ENCODE measurements around the gene VDAC1. TPM values are rescaled to one million over a fixed set of nuclear protein-coding genes. Genes with fewer than 3 reads are reported as not detected.
"Not testable (repeated sequence)": the region's sequence is repeated elsewhere in the genome, so short reads cannot be mapped to it uniquely, and the experiment has no call there.

The VDAC1 gene
- polyA plus RNA-seq, 6 donors from 2014 or later: 76.4 to 88.7 (median 79.2) TPM

- no peaks in the 10 kb centered on the region for H3K27me3 Mint-ChIP-seq
- no peaks in the 10 kb centered on the region for H3K9me3 Mint-ChIP-seq
- H3K4me3 Mint-ChIP-seq: peak overlapping the region in 1 of 8 donors; percentile 23
- H3K27ac Mint-ChIP-seq: peak overlapping the region in 3 of 6 donors; percentile 42 to 91 (median 64)
- peaks cover 7 to 13% of the 10 kb centered on the region in 2 donors for H3K36me3 Mint-ChIP-seq
- ATAC-seq (ENCODE audit: low read depth in 2 of 2) (no peak), DNase-seq (no peak)
- H3K4me1 Mint-ChIP-seq: peaks cover 4 to 12% (median 7%) of the 10 kb centered on the region in 3 donors
Observed at GRCh38 chr5:133985540-133986180, 19.1 kb downstream of the VDAC1 start.

DNA sequence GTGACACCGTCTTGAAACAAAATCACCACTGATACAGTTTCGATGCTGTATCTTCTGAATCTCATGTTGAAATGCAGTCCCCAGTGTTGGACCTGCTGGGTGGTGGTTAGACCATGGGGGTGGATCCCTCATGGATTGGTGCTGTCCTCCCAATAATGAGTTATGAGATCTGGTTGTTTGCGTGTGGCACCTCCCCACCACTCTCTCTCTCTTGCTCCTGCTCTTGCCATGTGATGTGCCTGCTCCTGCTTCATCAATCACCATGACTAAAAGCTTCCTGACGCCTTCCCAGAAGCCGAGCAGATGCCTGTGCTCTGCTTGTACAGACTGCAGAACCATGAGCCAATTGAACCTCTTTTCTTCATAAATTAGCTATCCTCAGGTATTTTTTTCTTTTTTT, 21.1 kb downstream of the VDAC1 start:
- no peak for DNase-seq
- Mint-ChIP-seq H3K27me3 (no peaks in the 10 kb centered on the region), H3K4me3 (peak overlapping the region in 1 of 8 donors; percentile 29), H3K4me1 (peaks cover 8 to 16% (median 12%) of the 10 kb centered on the region in 3 donors), H3K9me3 (no peaks in the 10 kb centered on the region), H3K36me3 (peaks cover under 1 to 8% of the 10 kb centered on the region in 2 donors), H3K27ac (peak overlapping the region in 1 of 6 donors; percentile 92)
- no peak for ATAC-seq (ENCODE audit: low read depth in 2 of 2)

DNA sequence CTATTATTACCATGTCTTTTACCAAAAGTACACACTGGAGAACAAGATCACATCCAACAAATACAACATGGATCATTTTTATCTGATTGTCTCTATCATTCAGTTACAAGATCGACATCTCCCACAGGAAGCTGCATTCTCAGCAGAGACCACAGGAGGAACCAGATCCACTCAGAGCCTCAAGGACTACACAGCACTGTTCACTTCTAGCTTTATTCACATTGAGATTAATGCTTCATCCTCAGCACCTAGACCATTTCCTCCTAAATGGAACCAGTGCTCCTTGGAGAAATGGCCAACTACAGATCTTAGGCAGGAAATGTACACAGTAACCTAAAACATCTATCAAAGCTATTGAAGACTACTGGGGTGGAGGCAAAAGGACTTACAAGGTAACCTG, 23.1 kb downstream of the VDAC1 start:
- Mint-ChIP-seq H3K4me3 (no peak overlapping the region), H3K27me3 (no peaks in the 10 kb centered on the region), H3K36me3 (peaks cover 0 to 4% of the 10 kb centered on the region in 2 donors), H3K4me1 (peaks cover 21 to 31% (median 24%) of the 10 kb centered on the region in 3 donors), H3K9me3 (no peaks in the 10 kb centered on the region), H3K27ac (peak overlapping the region in 1 of 6 donors; percentile 56)
- DNase-seq (no peak), ATAC-seq (ENCODE audit: low read depth in 2 of 2) (no peak)

DNA sequence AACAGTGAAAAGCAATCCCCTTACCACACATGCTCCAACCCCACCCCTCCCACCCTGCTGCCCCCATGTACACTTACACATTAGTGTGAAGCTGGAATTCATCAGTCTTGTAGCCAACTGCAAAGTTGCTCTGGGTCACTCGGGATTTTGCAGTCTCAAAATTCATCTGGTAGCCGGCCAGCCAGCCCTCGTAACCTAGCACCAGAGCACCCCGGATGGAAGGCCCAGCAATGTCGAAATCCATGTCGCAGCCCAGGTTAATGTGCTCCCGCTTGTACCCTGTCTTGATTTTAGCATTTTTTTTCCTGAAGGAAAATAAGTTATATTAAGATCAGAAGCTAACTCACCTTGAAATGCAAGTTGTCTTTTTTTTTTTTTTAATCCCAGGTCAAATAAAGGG, 24.1 kb downstream of the VDAC1 start:
- Mint-ChIP-seq H3K9me3 (no peaks in the 10 kb centered on the region), H3K27ac (peak overlapping the region in 2 of 6 donors; percentile 34 to 66), H3K27me3 (no peaks in the 10 kb centered on the region), H3K4me1 (peaks cover 16 to 32% (median 20%) of the 10 kb centered on the region in 3 donors), H3K4me3 (no peak overlapping the region), H3K36me3 (no peaks in the 10 kb centered on the region)
- DNase-seq (no peak), ATAC-seq (ENCODE audit: low read depth in 2 of 2) (no peak)

DNA sequence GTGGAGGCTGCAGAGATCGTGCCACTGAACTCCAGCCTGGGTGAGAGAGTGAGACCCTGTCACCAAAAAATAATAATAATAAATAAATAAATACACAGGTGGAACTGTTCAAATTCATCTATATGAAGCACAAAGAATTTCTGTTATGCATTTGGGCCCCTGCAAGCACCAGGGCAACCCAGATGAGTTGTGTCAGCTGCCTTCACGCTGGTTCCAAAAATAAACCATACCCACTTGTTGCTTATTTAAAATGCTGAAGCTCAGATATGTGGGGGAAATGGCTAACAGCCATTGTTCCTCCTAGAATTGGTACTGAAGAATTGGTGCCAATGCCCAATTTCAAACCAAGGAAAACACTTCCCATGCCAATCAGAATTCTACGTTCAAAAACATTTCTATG, 25.8 kb downstream of the VDAC1 start:
- Mint-ChIP-seq H3K27me3 (no peaks in the 10 kb centered on the region), H3K9me3 (no peaks in the 10 kb centered on the region), H3K4me1 (peaks cover 12 to 29% (median 17%) of the 10 kb centered on the region in 3 donors), H3K36me3 (peaks cover 0 to 6% of the 10 kb centered on the region in 2 donors), H3K27ac (peak overlapping the region in 1 of 6 donors; percentile 76), H3K4me3 (no peak overlapping the region)
- DNase-seq (no peak), ATAC-seq (ENCODE audit: low read depth in 2 of 2) (no peak)

DNA sequence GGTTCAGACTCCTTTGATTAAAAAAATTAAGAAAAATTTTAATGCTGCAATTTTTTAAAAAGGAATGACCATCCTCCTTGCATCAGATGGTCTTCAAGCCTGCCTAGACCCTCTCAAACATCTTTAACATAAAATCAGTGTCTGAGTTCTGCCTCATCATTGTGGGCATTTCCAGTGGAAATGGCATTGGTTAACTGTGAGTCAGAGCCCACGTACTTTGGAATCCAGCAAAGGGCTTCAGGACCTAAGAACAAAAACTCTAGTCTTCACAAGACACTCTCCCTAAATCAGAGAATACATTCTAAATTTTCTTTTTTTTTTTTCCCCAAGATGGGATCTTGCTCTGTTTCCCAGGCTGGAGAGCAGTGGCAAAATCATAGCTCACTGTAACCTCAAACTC, 26.9 kb downstream of the VDAC1 start:
- peak overlapping the region in 4 of 6 donors; percentile 56 to 87 (median 74) for H3K27ac Mint-ChIP-seq
- H3K36me3 Mint-ChIP-seq: peaks cover 0 to 7% of the 10 kb centered on the region in 2 donors
- ATAC-seq (ENCODE audit: low read depth in 2 of 2) (no peak), DNase-seq (no peak)
- H3K9me3 Mint-ChIP-seq: no peaks in the 10 kb centered on the region
- H3K4me1 Mint-ChIP-seq: peaks cover 12 to 30% (median 17%) of the 10 kb centered on the region in 3 donors
- H3K4me3 Mint-ChIP-seq: peak overlapping the region in 1 of 8 donors; percentile 59
- no peaks in the 10 kb centered on the region for H3K27me3 Mint-ChIP-seq

GRCh38 chr5:133977161-133977787, 27.5 kb downstream of the VDAC1 start:
- Mint-ChIP-seq H3K9me3 (no peaks in the 10 kb centered on the region), H3K36me3 (peaks cover 0 to 7% of the 10 kb centered on the region in 2 donors), H3K4me1 (peaks cover 12 to 32% (median 17%) of the 10 kb centered on the region in 3 donors), H3K27ac (peak overlapping the region in 5 of 6 donors; percentile 22 to 76 (median 70)), H3K27me3 (no peaks in the 10 kb centered on the region), H3K4me3 (no peak overlapping the region)
- DNase-seq: no peak
- peak; percentile 34 to 64 for ATAC-seq (ENCODE audit: low read depth in 2 of 2)

GRCh38 chr5:133975546-133975945, 29.2 kb downstream of the VDAC1 start:
- H3K27me3 Mint-ChIP-seq; H3K36me3 Mint-ChIP-seq; DNase-seq; ATAC-seq (ENCODE audit: low read depth in 2 of 2); H3K4me3 Mint-ChIP-seq; H3K9me3 Mint-ChIP-seq: not testable (repeated sequence)
- peaks cover 12 to 39% (median 17%) of the 10 kb centered on the region in 3 donors for H3K4me1 Mint-ChIP-seq
- peak overlapping the region in 3 of 6 donors; percentile 33 to 76 (median 51) for H3K27ac Mint-ChIP-seq

GRCh38 chr5:133974142-133974541, 30.6 kb downstream of the VDAC1 start:
- peaks cover 0 to 7% of the 10 kb centered on the region in 2 donors for H3K36me3 Mint-ChIP-seq
- DNase-seq (no peak), ATAC-seq (ENCODE audit: low read depth in 2 of 2) (no peak)
- peaks cover 18 to 45% (median 21%) of the 10 kb centered on the region in 3 donors for H3K4me1 Mint-ChIP-seq
- no peaks in the 10 kb centered on the region for H3K27me3 Mint-ChIP-seq
- no peak overlapping the region for H3K4me3 Mint-ChIP-seq
- peak overlapping the region in 1 of 6 donors; percentile 44 for H3K27ac Mint-ChIP-seq
- H3K9me3 Mint-ChIP-seq: no peaks in the 10 kb centered on the region

DNA sequence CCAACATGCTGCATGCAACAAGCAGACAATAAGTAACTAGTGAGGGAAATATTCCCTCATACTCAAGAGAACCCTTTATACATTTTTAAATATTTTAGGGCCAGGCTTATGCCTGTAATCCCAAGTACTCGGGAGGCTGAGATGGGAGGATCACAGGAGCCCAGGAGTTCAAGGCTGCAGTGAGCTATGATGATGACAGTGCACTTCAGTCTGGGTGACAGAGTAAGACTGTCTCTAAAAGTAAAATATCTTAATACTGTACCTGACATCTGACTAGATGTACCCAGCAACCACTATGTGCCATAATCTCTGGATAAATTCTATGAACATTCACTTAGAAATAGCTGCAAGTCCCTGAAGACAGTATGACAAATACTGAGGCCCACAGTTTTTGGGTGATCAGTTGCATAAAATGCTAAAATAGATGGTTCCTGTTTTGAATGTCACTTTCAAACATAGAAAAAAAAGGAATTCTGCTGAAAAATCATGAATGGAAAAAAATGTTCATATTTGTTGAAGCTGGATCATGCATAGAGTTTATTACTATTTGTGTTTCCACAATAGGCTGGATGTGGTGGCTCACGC, 34.4 kb downstream of the VDAC1 start:
- peaks cover 0 to 7% of the 10 kb centered on the region in 2 donors for H3K36me3 Mint-ChIP-seq

GRCh38 chr5:133969654-133970324, 35.0 kb downstream of the VDAC1 start:
- Mint-ChIP-seq H3K9me3 (no peaks in the 10 kb centered on the region), H3K4me1 (peaks cover 24 to 65% (median 32%) of the 10 kb centered on the region in 3 donors), H3K27ac (peak overlapping the region; percentile 85 to 99 (median 98)), H3K4me3 (peak overlapping the region; percentile 95 to 99 (median 98)), H3K36me3 (peaks cover 0 to 7% of the 10 kb centered on the region in 2 donors), H3K27me3 (no peaks in the 10 kb centered on the region)
- ATAC-seq (ENCODE audit: low read depth in 2 of 2) (no peak), DNase-seq (no peak)

More for the DNA sequence above, 34.4 kb downstream of the VDAC1 start:
- Mint-ChIP-seq H3K9me3 (no peaks in the 10 kb centered on the region), H3K4me1 (peaks cover 19 to 59% (median 26%) of the 10 kb centered on the region in 3 donors), H3K27ac (peak overlapping the region in 5 of 6 donors; percentile 79 to 99 (median 98)), H3K4me3 (peak overlapping the region in 7 of 8 donors; percentile 95 to 99 (median 98)), H3K27me3 (no peaks in the 10 kb centered on the region)
- DNase-seq (no peak), ATAC-seq (ENCODE audit: low read depth in 2 of 2) (no peak)

DNA sequence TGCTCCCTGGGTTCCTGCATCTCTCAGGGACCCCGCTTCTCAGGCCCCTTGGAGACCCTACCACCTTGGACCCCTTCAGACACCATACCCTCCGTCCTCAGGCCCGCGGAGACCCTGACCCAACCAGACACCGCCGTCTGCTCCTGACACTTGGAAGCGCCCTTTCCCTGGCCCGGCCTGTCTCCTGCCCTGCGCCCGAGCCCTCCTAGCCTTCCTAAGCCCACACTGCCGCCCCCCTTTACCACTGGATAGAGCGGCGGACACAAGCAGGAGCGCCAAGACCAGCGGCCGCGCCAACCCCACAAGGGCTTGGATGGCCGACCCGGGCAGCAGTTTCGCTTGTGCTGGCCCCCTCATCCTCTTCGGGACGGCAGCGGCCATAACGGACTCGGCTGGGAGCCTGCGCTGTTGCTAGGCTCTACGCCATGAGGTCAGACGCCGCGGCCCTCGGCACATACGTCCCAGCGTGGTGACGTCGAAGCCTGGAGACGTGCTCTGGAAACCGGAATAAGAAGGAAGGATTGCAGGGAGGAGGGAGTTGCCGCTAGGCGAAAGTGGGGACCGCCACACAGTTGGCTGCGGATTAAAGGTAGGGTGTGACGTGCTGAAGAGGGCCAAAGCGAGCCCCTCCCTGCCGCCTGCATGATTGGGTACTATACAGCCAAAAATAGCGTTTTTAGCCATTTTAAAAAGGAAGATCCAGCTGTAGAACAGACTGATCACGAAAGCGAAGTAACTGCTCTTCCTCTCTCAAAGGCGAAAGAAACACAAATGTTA, 36.4 kb downstream of the VDAC1 start, which contains the start of gene C5orf15:
Gene C5orf15, minus strand, starts transcription at position 422 of the 777 bp plus-strand sequence. Its CDS starts 41 bp downstream, at position 381.
- peaks cover 26 to 73% (median 37%) of the 10 kb centered on the region in 3 donors for H3K4me1 Mint-ChIP-seq
- DNase-seq: peak; percentile 89
- H3K9me3 Mint-ChIP-seq: peaks cover 0 to 2% (median 0%) of the 10 kb centered on the region in 7 donors
- H3K27me3 Mint-ChIP-seq: no peaks in the 10 kb centered on the region
- H3K4me3 Mint-ChIP-seq: peak within 1 kb of the TSS; percentile 95 to 99 (median 98)
- peak; percentile 93 to 94 for ATAC-seq (ENCODE audit: low read depth in 2 of 2)
- peaks cover 0 to 5% of the 10 kb centered on the region in 2 donors for H3K36me3 Mint-ChIP-seq
- peak within 1 kb of the TSS; percentile 98 to 100 (median 99) for H3K27ac Mint-ChIP-seq
